Fibroblast of lung (primary cell): ENCODE measurements around the gene TAF11L11. TPM values are rescaled to one million over a fixed set of nuclear protein-coding genes. Genes with fewer than 3 reads are reported as not detected.
"Not testable (repeated sequence)": the region's sequence is repeated elsewhere in the genome, so short reads cannot be mapped to it uniquely, and the experiment has no call there.

Experiments
- DNase-seq, 2 donors: peaks; one replicate each; pipeline versions ENCODE4 v3.0.0 to v3.0.0-alpha.2; 2010; ENCODE audit warnings: low read depth in 2 of 2
- H2AFZ ChIP-seq: 2 replicates; pipeline ENCODE4 v1.5.1; 2012; ENCODE audit warnings: low read length, control low read depth, inconsistent platforms
- H3K27ac ChIP-seq: 2 replicates; pipeline ENCODE4 v1.5.1; 2011; ENCODE audit warnings: low read length, control low read depth; ENCODE audit not compliant: insufficient read depth
- H3K27me3 ChIP-seq: 2 replicates; pipeline ENCODE4 v1.5.1; 2011; ENCODE audit warnings: mild to moderate bottlenecking, low read length; ENCODE audit not compliant: control insufficient read depth, insufficient read depth
- H3K36me3 ChIP-seq: 2 replicates; pipeline ENCODE4 v1.5.1; 2011; ENCODE audit warnings: low read length; ENCODE audit not compliant: control insufficient read depth, insufficient read depth
- H3K4me1 ChIP-seq: 2 replicates; pipeline ENCODE4 v1.5.1; 2011; ENCODE audit warnings: low read length; ENCODE audit not compliant: control insufficient read depth, insufficient read depth; ENCODE audit errors: extremely low read depth
- H3K4me2 ChIP-seq: 2 replicates; pipeline ENCODE4 v1.5.1; 2011; ENCODE audit warnings: low read length, control low read depth; ENCODE audit not compliant: insufficient read depth; ENCODE audit errors: extremely low read depth
- H3K4me3 ChIP-seq, 4 experiments: fragments of 200-600 bp in 1 of 4; sonication (generic) in 1 of 4; replicated peaks in 1 of 4; 2 replicates each; pipeline ENCODE4 v1.5.1; 2011 to 2016; ENCODE audit warnings: low read length in 4 of 4, low read depth in 3 of 4, mild to moderate bottlenecking in 3 of 4, control low read depth in 2 of 4, inconsistent platforms in 1 of 4, mixed read lengths in 1 of 4; ENCODE audit not compliant: insufficient read depth in 1 of 4; ENCODE audit errors: control extremely low read depth in 1 of 4
- H3K79me2 ChIP-seq: 2 replicates; pipeline ENCODE4 v1.5.1; 2012; ENCODE audit warnings: mild to moderate bottlenecking, low read length, inconsistent platforms; ENCODE audit not compliant: control insufficient read depth, insufficient read depth
- H3K9ac ChIP-seq: 2 replicates; pipeline ENCODE4 v1.5.1; 2011; ENCODE audit warnings: mild to moderate bottlenecking, low read length, control low read depth; ENCODE audit not compliant: insufficient read depth
- H3K9me3 ChIP-seq: 2 replicates; pipeline ENCODE4 v1.5.1; 2012; ENCODE audit warnings: low read depth, low read length; ENCODE audit not compliant: control insufficient read depth, insufficient read depth
- H4K20me1 ChIP-seq: 2 replicates; pipeline ENCODE4 v1.5.1; 2011; ENCODE audit warnings: low read length; ENCODE audit not compliant: control insufficient read depth, insufficient read depth; ENCODE audit errors: extremely low read depth
- EZH2 ChIP-seq: IDR thresholded peaks from 2 replicates; pipeline ENCODE4 v1.5.1; 2012; ENCODE audit warnings: low read length, control low read depth, mild to moderate bottlenecking; ENCODE audit errors: missing control alignments
- polyA plus RNA-seq, 2 donors: library from polyadenylated mRNA; depleted of rRNA in 1 of 2; stranded (reverse) in 1 of 2; unstranded in 1 of 2; fragments of >200 nt; gene quantifications; 2 replicates each; pipeline ENCODE4 v1.2.1, GENCODE V29; 2011 to 2012; ENCODE audit warnings: missing spikeins in 1 of 2
- total RNA-seq: library from RNA; depleted of rRNA; stranded (reverse); fragments of >200 nt; gene quantifications from 2 replicates; pipeline ENCODE4 v1.2.1, GENCODE V29; 2014
- TF ChIP-seq, protein P1 (sequence below), 2 donors: IDR thresholded peaks in 1 of 2; conservative IDR thresholded peaks in 1 of 2; 1 replicate in 1 of 2; 2 replicates in 1 of 2; pipeline ENCODE4 v1.5.1; 2011 to 2012; ENCODE audit warnings: low read length in 2 of 2, control low read depth in 1 of 2, inconsistent platforms in 1 of 2, low read depth in 1 of 2, mild to moderate bottlenecking in 1 of 2

TAF11L11 gene
- total and polyA plus RNA-seq, 2 donors (not counting 1 experiment from before 2014, with no cell fraction given) = not detected

DNA sequence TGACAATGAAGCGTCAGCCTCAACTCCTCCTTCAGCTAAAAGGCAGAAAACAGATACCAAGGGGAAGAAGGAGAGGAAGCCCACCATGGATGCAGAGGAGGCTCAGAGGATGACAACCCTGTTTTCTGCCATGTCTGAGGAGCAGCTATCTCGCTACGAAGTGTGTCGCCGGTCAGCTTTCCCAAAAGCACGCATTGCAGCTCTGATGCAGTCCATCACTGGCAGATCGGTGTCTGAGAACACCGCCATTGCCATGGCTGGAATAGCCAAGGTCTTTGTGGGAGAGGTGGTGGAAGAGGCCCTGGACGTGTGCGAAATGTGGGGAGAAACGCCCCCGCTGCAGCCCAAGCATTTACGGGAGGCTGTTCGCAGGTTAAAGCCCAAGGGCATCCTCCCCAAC is 968 bp downstream of the TAF11L11 start:
- Histone ChIP-seq H3K4me2 (no peak overlapping the region), H2AFZ (no peak overlapping the region), H3K27ac (no peak overlapping the region), H4K20me1 (no peaks in the 10 kb centered on the region), H3K27me3 (no peaks in the 10 kb centered on the region), H3K4me3 (no peak overlapping the region), H3K9ac (no peak overlapping the region), H3K36me3 (no peaks in the 10 kb centered on the region), H3K79me2 (no peaks in the 10 kb centered on the region), H3K4me1 (no peaks in the 10 kb centered on the region), H3K9me3 (no peaks in the 10 kb centered on the region)
- no peak for DNase-seq
- TF ChIP-seq, protein P1, sequence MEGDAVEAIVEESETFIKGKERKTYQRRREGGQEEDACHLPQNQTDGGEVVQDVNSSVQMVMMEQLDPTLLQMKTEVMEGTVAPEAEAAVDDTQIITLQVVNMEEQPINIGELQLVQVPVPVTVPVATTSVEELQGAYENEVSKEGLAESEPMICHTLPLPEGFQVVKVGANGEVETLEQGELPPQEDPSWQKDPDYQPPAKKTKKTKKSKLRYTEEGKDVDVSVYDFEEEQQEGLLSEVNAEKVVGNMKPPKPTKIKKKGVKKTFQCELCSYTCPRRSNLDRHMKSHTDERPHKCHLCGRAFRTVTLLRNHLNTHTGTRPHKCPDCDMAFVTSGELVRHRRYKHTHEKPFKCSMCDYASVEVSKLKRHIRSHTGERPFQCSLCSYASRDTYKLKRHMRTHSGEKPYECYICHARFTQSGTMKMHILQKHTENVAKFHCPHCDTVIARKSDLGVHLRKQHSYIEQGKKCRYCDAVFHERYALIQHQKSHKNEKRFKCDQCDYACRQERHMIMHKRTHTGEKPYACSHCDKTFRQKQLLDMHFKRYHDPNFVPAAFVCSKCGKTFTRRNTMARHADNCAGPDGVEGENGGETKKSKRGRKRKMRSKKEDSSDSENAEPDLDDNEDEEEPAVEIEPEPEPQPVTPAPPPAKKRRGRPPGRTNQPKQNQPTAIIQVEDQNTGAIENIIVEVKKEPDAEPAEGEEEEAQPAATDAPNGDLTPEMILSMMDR (conservative IDR thresholded peaks at IDR 0.05 in 1 of 2, IDR thresholded peaks at IDR 0.05 in 1 of 2; ENCODE audit: low read depth in 1 of 2, low read length in 2 of 2) = no peak
- no peak for TF ChIP-seq EZH2

DNA sequence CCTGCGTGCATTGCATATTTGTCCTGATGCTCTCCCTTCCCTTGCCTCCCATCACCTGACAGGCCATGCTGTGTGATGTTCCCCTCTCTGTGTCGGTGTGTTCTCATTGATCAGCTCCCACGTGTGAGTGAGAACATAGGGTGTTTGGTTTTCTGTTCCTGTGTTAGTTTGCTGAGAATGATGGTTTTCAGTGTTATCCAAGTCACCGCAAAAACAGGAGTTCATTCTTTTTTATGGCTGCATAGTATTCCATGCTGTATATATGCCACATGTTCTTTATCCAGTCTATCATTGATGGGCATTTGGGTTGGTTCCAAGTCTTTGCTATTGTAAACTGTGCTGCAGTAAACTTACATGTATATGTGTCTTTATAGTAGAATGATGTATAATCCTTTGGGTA is 3.5 kb downstream of the TAF11L11 start:
- H3K79me2 ChIP-seq, H3K9ac ChIP-seq, H3K4me2 ChIP-seq, H3K27me3 ChIP-seq, H3K4me1 ChIP-seq, H3K27ac ChIP-seq, DNase-seq, H2AFZ ChIP-seq, H3K36me3 ChIP-seq, H4K20me1 ChIP-seq, H3K4me3 ChIP-seq, H3K9me3 ChIP-seq: not testable (repeated sequence)

DNA sequence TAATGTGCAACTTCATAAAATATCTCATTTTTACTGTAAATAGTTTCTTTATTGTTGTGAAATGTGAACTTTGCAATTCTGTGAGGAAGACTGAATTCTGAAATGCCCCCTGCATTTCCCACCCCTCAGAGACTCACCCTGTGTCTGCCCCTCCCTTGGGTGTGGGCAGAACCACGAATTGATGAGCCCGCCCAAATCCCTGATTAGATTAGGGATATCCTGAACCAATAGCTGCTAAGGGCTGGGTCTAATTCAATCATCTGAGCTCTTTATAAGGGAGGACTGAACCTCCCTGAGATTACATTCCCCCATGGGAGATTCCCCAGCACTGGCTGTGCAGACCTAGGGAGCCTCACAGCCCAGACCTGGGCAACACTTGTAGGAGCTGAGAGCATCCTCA is 6.1 kb downstream of the TAF11L11 start, which contains the start of gene TAF11L12:
TAF11L12 (plus strand) TSS at position 301 of the 400 bp plus-strand sequence.
- H3K9ac ChIP-seq, H3K79me2 ChIP-seq, H3K9me3 ChIP-seq, H4K20me1 ChIP-seq, H3K4me2 ChIP-seq, H2AFZ ChIP-seq, H3K27me3 ChIP-seq, DNase-seq, H3K4me1 ChIP-seq, H3K27ac ChIP-seq, H3K4me3 ChIP-seq, H3K36me3 ChIP-seq: not testable (repeated sequence)

DNA sequence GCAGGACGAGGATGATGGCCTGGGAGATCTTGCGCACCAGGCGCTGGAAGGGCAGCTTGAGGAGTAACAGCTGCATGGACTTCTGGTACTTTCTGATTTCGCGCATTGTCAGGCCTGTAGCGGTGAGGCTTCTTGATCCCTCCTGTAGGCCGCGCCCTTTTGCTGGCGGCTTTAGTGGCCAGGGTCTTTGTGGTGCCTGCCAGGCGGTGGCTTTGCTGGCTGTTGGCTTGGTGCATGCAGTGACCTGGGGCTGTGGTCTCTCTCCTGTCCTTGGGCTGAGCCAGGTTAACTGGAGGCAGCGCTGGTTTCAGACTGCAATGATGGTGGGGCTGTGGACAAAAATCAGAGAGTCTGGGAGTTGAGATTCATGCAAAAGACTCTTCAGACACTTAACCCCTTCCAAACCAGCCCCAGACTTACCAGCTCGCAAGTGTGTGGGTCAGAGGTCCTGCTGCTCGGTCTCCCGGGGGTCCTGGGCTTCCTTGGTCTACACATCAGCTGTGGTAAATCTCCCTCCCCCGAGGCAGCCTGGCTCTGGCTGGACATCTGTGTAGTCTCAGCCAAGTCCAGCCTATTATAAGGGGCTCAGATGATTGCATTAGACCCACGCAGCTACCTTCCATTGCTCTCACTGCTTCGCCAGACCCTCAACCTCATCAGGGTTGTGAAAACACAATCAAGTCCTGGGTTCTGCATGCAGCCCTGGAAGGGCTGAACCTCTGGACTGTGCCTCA is 11.1 kb downstream of the TAF11L11 start:
- no peak for DNase-seq
- Histone ChIP-seq H3K4me1 (no peaks in the 10 kb centered on the region), H3K79me2 (no peaks in the 10 kb centered on the region), H3K27me3 (no peaks in the 10 kb centered on the region), H2AFZ (no peak overlapping the region), H4K20me1 (no peaks in the 10 kb centered on the region), H3K4me3 (no peak overlapping the region), H3K4me2 (no peak overlapping the region), H3K27ac (no peak overlapping the region), H3K36me3 (no peaks in the 10 kb centered on the region), H3K9me3 (no peaks in the 10 kb centered on the region), H3K9ac (no peak overlapping the region)
- TF ChIP-seq, protein P1 (conservative IDR thresholded peaks at IDR 0.05 in 1 of 2, IDR thresholded peaks at IDR 0.05 in 1 of 2; ENCODE audit: low read depth in 1 of 2, low read length in 2 of 2) = no peak
- TF ChIP-seq EZH2 = no peak
